ENCODE results near the gene SRRM1. TPM values are rescaled to one million over a fixed set of nuclear protein-coding genes. Genes with fewer than 3 reads are reported as not detected.
A peak's percentile ranks its signal among the peaks of the same experiment; 100 is the strongest.

The SRRM1 gene
- polyA plus RNA-seq, 1 donor (not counting 4 experiments of a cell fraction or from before 2014, with no cell fraction given): 56.1 TPM

DNA sequence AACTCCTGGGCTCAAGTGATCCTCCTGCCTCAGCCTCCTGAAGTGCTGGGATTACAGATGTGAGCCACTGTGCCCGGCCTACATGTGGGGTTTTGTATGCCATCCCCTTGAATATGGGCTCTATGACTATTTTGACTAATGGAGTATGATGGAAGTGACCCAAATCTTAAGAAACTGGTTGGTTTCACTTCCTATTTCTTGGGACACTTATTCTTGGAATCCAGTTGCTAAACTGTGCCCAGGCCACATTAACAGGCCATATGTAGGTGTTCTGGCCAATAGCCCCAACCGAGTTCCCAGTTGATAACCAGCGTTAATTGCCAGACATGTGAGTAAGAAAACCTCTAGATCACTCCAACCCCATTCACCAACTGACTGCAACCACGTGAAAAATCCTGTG, 65.8 kb downstream of the SRRM1 start:
- TF ChIP-seq EZH2 (IDR thresholded peaks at IDR 0.05; ENCODE audit: low read length): no peak
- TF ChIP-seq, protein P1, sequence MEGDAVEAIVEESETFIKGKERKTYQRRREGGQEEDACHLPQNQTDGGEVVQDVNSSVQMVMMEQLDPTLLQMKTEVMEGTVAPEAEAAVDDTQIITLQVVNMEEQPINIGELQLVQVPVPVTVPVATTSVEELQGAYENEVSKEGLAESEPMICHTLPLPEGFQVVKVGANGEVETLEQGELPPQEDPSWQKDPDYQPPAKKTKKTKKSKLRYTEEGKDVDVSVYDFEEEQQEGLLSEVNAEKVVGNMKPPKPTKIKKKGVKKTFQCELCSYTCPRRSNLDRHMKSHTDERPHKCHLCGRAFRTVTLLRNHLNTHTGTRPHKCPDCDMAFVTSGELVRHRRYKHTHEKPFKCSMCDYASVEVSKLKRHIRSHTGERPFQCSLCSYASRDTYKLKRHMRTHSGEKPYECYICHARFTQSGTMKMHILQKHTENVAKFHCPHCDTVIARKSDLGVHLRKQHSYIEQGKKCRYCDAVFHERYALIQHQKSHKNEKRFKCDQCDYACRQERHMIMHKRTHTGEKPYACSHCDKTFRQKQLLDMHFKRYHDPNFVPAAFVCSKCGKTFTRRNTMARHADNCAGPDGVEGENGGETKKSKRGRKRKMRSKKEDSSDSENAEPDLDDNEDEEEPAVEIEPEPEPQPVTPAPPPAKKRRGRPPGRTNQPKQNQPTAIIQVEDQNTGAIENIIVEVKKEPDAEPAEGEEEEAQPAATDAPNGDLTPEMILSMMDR (optimal IDR thresholded peaks at IDR 0.05 in 1 of 3, IDR thresholded peaks at IDR 0.05 in 1 of 3, conservative IDR thresholded peaks at IDR 0.05 in 1 of 3; ENCODE audit: extremely low read depth in 1 of 3, insufficient read depth in 2 of 3, low read length in 3 of 3): no peak
- dilution Hi-C loops (cut with MboI; ENCODE audit: extremely low pct_ligation_motif_present, low sequenced_read_pairs): no loop called here
- Histone ChIP-seq H3K9me1 (ENCODE audit: control insufficient read depth, extremely low read depth, insufficient read depth, low read length) (no peaks in the 10 kb centered on the region), H4K20me1 (ENCODE audit: control insufficient read depth, extremely low read depth, insufficient read depth, low read length) (no peaks in the 10 kb centered on the region), H3K27me3 (ENCODE audit: control insufficient read depth, extremely low read depth, insufficient read depth, low read length) (no peaks in the 10 kb centered on the region), H2AFZ (ENCODE audit: control insufficient read depth, low read length) (no peak overlapping the region), H3K4me1 (ENCODE audit: control insufficient read depth, extremely low read depth, insufficient read depth, low read length) (peaks cover 29% of the 10 kb centered on the region), H3K9me3 (ENCODE audit: control insufficient read depth, low read depth, low read length) (no peaks in the 10 kb centered on the region), H3K27ac (ENCODE audit: control insufficient read depth, insufficient read depth, low read length) (no peak overlapping the region), H3K4me3 (ENCODE audit: control insufficient read depth in 2 of 3, extremely low read depth in 1 of 3, insufficient read depth in 2 of 3, low read depth in 1 of 3, low read length in 3 of 3) (no peak overlapping the region), H3K4me2 (ENCODE audit: control insufficient read depth, extremely low read depth, insufficient read depth, low read depth, low read length) (no peak overlapping the region), H3K36me3 (ENCODE audit: control insufficient read depth in 2 of 2, extremely low read depth in 1 of 2, insufficient read depth in 2 of 2, low read length in 2 of 2) (no peaks in the 10 kb centered on the region), H3K79me2 (ENCODE audit: control insufficient read depth, insufficient read depth, low read length) (no peaks in the 10 kb centered on the region), H3K9ac (ENCODE audit: control insufficient read depth, extremely low read depth, insufficient read depth, low read length) (no peak overlapping the region)
- DNase-seq (ENCODE audit: low read depth, low spot score) (no peak), FAIRE-seq (no peak)

DNA sequence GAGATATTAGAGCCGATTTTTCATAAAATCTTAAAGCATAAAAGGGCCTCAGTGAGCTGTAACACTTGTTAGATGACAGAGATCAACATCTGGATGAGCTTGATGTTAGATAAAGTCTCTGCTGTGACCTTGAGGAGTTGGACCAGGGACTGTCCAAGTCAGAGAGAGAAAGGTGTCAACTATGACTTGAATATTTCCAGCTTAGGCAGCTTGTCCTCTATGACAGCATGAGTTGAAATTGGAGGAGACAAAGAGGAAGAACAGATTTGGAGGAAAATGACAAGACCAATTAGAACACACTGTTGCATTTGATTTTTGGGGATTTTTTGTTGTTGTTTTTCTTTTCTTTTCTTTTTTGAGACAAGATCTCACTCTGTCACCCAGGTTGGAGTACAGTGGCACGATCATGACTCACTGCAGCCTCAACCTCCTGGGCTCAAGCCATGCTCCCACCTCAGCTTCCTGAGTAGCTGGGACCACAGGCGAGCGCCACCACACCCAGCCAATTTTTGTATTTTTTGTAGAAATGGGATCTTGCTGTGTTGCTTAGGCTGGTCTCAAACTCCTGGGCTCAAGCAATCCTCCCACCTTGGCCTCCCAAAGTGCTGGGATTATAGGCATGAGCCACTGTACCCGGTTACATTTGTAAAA, 66.8 kb downstream of the SRRM1 start:
- H4K20me1 ChIP-seq (ENCODE audit: control insufficient read depth, extremely low read depth, insufficient read depth, low read length): no peaks in the 10 kb centered on the region
- DNase-seq (ENCODE audit: low read depth, low spot score): no peak

More for the DNA sequence above, 66.8 kb downstream of the SRRM1 start:
- Histone ChIP-seq H3K9me1 (ENCODE audit: control insufficient read depth, extremely low read depth, insufficient read depth, low read length) (no peaks in the 10 kb centered on the region), H3K9me3 (ENCODE audit: control insufficient read depth, low read depth, low read length) (no peaks in the 10 kb centered on the region), H2AFZ (ENCODE audit: control insufficient read depth, low read length) (peak overlapping the region; percentile 2), H3K27ac (ENCODE audit: control insufficient read depth, insufficient read depth, low read length) (no peak overlapping the region), H3K79me2 (ENCODE audit: control insufficient read depth, insufficient read depth, low read length) (no peaks in the 10 kb centered on the region), H3K36me3 (ENCODE audit: control insufficient read depth in 2 of 2, extremely low read depth in 1 of 2, insufficient read depth in 2 of 2, low read length in 2 of 2) (no peaks in the 10 kb centered on the region), H3K4me1 (ENCODE audit: control insufficient read depth, extremely low read depth, insufficient read depth, low read length) (peaks cover 30% of the 10 kb centered on the region), H3K4me2 (ENCODE audit: control insufficient read depth, extremely low read depth, insufficient read depth, low read depth, low read length) (no peak overlapping the region), H3K4me3 (ENCODE audit: control insufficient read depth in 2 of 3, extremely low read depth in 1 of 3, insufficient read depth in 2 of 3, low read depth in 1 of 3, low read length in 3 of 3) (no peak overlapping the region), H3K9ac (ENCODE audit: control insufficient read depth, extremely low read depth, insufficient read depth, low read length) (no peak overlapping the region), H3K27me3 (ENCODE audit: control insufficient read depth, extremely low read depth, insufficient read depth, low read length) (no peaks in the 10 kb centered on the region)
- dilution Hi-C loops (cut with MboI; ENCODE audit: extremely low pct_ligation_motif_present, low sequenced_read_pairs): no loop called here
- FAIRE-seq: no peak
- TF ChIP-seq EZH2 (IDR thresholded peaks at IDR 0.05; ENCODE audit: low read length): no peak
- TF ChIP-seq, protein P1 (optimal IDR thresholded peaks at IDR 0.05 in 1 of 3, IDR thresholded peaks at IDR 0.05 in 1 of 3, conservative IDR thresholded peaks at IDR 0.05 in 1 of 3; ENCODE audit: extremely low read depth in 1 of 3, insufficient read depth in 2 of 3, low read length in 3 of 3): no peak
